AG20443 (cell line): ENCODE data around the gene CHST11.
A peak's percentile ranks its signal among the peaks of the same experiment; 100 is the strongest.
"Not testable (repeated sequence)": the region's sequence is repeated elsewhere in the genome, so short reads cannot be mapped to it uniquely, and the experiment has no call there.

Experiments
- DNase-seq: peaks from one replicate; pipeline ENCODE4 v3.0.0; 2012; ENCODE audit warnings: low spot score, mixed read lengths

Gene CHST11

DNA sequence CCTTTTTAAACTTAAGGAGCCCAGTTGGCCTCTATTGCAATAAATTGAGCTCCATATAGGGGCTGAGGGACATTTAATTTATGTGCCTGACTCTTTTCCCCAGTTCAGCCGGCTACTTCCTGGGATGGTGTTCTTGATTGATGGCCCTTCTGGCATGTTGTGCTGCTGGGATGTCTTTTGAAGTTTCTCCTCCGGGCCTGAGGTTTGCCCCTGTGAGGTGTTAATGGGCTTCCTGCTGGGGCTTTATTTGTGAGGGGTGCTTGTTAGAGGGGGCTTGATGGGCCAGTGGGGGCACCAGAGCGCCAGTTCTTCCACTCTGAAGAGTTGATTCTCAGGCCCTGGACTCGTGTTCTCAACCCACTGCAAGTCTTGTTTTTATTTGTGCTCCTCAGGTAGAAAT, 69.6 kb downstream of the CHST11 start:
- no peak for DNase-seq

DNA sequence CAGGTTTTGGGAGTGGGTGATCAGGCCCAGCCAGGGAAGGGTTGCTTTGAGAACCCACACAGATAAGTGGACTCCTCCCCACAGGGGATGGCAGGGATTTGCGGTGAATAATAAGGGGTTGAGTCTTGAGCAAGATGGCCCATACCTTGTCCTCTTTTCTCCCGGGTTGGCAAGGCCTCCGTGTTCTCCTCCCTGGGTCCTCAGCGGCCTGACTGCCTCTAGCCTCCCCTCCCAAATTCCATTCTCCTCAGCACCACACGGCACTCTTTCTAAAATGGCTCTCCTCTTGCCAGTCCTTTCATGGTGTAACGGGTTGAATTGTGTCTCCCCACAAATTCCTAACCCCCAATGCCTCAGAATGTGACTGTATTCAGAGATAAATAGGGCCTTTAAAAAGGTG, 70.0 kb downstream of the CHST11 start:
- no peak for DNase-seq

DNA sequence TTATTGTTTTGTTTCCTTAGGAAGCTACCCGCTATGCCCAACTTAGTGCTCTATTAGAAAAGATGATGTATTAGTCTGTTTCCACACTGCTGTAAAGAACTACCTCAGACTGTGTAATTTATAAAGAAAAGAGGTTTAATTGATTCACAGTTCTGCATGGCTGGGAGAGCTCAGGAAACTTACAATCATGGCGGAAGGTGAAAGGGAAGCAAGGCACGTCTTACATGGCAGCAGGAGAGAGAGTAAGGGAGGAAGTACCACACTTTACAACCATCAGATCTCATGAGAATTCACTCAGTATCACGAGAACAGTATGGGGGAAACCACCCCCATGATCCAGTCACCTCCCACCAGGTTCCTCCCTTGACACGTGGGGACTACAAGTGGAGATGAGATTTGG, 70.9 kb downstream of the CHST11 start:
- not testable (repeated sequence) for DNase-seq

DNA sequence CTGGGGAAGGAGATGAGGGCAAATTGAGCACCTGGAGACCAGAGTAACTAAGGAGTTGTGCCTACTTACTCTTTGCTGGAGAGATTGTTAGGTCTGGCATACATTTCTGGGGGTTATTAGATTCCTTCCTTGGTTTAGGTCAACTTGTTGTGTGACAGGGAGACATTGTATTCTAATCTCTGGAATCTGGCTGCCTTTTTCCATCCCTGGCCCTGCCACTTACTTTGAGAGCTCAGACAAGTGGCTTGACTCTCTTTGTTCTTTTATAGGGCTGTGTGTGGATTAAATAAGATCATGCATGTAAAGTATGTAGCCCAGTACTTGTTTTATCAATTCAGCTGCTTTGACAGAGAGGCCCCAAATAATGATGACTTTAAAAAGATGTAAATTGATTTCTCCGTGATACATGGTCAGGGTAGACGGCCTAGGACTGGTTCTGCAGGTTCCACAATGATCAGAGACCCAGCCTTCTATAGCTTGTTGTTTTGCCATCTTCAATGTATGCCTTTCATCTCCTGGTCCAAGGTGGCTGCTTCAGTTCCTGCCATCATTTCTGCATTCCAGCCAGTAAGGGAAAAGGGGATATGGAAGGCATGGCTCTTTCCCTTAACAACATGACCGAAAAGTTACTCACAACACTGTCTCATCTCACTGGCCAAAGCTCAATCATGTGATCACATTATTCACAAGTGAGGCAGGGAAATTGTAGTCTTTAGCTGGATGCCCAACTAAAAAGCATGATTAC, 72.6 kb downstream of the CHST11 start:
- DNase-seq: no peak

DNA sequence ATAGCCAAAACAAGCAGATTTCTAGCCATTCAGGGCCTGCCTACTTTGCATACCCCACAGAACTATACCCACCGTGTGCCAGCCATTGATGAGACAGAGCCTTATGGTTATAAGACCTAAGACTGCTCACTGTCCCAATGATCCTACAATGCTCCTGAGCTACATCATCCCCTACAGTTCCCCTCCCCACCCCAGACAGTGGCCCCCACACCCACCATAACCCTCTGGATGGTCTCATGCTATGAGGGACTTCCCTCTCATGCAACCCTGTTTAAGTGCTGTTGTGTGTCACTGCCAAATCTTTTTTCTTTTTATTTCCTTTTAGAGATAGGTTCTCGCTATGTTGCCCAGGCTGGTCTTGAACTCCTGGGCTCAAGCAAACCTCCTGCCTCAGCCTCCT, 75.9 kb downstream of the CHST11 start:
- DNase-seq: no peak

DNA sequence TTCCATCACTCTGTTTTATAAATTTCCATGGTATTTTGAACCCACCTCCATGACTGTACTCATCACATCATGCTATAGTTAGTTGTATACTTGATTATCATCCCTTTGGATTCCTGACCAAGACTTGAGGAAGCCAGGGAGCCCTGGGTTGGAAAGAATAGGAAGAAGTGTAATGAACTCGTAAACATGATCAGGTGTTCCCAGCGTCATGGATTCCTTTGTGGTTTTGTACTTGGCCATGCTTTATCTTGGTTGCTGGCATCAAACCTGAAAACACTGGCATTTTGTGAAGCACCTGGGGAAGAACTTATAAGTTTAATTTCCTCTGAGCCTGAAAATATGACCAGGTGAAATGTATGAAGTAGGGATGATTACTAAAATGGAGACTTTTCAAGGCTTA, 76.4 kb downstream of the CHST11 start:
- DNase-seq: no peak

DNA sequence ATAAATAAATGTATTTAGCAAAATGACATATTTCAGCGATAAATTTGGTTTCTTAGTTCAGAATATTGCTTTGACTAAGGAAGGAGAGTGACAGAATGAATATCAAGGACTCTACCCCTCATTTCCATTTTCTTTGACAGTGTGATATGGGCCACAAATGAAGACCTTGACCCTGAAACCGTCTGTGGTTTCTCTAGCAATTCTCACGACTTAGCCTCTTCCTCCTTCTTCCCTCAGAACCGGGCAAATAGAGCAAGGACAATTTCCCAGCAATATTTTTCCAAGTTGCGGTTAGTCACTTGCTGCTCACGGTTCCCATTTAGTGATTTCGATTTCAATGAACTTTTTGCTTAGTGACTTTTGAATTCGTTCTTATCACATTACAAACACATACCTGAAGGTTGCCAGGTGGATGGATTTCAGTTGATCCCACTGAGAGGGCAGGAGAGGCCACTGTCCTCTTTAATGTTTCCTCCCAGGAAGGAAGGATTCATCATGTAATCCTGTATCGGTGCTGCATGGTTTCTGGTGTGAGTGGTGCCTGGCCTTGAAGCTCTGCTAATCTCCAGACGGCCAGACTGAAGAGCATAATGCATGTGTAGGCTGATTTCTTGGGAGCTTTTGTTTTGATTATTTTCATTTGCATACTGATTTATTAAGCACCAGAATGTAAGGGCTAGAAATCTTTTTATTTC, 77.6 kb downstream of the CHST11 start:
- no peak for DNase-seq

DNA sequence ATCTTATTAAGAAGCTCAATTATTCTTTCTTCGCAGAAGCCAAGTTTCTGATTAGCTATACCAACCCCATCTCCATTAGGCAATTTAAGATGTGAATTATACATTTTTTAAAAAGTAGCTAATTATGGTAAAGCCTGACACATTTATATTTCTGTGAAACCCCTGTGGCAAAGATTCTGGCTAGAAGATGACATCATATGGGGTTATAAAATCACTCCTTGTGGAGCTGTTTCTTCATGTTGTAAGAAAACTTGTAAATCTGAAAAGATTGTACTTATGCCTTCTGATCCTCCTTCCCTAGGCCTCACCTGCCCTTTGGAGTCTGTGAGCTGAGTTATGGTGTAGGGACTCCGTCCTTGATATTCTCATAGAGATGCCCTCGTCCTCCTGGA, 78.1 kb downstream of the CHST11 start:
- DNase-seq: no peak

DNA sequence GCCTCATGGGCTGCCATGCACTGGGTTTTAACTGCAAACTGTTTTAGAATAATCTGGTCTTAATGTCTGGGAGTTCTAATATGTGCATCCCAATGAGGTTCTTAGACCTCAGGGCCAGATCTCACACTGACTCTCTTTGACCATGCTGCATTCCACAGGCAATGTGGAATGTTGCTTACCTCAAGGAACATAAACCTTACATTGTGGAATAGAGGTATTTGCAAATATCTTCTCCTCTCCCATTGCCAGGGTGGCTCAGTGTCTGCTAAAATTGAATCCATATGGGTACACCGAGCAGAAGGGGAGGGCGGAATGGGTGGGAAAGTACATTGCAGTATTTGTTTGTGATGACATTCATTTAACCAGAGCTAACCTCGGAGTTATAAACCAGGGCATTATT, 78.6 kb downstream of the CHST11 start:
- DNase-seq: peak; percentile 53

DNA sequence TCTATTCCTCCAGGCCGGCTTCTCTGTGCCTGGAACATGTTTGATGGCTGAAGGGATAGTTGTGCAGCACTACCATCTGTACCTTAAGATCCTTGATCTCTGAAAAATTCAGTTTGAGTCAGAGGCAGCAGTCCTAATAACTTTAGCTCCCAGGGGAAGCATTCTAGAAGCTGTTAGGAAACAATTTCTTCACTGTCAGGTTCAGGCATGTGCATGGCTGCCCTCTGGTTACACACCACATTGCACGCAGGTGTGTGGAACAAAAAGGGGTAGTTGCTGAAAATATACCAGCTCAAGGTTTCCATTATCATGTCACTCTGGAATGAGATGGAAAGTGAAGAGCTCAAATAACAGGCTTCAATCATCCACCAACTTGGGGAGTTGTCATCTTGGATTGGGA, 80.1 kb downstream of the CHST11 start:
- no peak for DNase-seq

DNA sequence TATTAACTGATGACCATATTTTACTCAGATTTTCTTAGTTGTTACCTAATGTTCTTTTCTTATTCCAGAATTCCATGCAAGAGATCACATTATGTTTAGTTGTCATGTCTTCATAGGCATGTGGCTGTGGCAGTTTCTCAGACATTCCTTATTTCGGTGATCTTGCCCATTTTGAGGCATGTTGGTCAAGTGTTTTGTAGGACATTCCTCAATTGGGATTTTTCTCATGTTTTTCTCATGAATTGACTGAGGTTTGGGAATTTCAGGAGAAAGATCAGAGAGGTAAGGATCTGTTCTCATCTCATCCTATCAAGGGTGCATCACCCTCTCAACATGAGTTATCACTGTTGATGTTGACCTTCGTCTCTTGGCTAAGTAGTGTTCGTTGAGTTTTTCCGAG, 81.3 kb downstream of the CHST11 start:
- DNase-seq: no peak

DNA sequence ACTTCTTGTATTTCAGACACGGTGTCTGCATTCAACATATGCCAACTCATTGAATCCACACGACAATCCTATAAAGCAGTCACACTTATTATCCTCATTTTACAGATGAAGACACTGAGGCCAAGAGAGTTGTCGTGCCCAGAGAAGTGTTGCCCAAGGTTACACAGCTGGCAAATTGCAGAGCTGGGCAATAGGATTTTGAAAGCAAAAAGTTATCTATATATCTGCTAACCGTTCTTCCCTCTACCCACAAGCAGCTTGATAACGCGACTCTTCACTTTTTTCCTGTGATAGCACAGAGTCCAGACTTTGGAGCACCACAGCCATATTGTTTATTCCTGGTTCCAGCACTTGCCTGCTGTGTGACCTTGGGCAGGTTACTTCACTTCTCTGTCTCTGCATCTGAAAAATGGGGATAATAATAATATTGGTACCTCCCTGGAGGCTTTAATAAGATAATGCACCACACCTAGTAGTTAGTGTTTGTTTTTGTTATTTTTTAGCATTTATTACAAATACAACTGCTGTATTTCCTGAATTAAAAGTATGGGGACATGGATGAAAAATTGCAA, 82.2 kb downstream of the CHST11 start:
- no peak for DNase-seq

DNA sequence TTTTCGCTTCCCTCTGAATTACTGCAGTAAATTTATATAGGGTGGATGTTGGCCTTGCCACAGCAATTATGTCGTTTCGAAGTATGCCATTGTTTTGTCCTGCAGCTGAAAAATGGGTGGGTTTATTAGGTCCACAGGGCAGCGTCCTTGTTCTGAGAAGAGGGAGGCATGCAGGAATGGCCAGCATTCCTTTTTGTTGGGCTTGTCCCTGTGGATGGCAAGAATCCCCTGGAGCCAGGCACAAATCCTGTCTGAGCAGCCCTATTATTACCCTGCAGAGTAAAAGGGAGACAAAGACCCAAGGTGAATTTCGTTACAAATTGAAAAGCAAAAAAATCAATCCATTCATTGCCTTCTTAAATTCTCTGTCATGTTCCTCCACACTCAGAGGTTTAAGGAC, 88.1 kb downstream of the CHST11 start:
- DNase-seq: no peak

DNA sequence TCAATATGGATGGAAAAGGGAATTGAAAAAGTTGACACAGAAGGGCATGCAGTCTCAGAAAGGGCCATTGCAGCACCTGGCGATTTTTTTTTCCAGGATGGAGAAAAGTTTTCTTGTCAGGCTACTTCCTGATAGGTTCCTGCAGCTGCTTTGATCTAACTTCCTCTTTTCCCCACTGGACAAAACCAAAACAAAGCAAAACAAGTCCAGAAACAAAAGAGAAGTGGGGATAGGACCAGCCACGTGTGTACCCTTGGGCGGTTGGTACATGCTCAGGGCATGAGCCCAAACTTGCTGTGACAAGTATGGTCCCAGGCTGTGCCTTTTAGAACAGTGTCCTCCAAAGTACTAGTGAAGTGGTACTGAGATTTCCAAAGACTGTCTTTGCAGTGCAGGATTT, 89.8 kb downstream of the CHST11 start:
- no peak for DNase-seq

DNA sequence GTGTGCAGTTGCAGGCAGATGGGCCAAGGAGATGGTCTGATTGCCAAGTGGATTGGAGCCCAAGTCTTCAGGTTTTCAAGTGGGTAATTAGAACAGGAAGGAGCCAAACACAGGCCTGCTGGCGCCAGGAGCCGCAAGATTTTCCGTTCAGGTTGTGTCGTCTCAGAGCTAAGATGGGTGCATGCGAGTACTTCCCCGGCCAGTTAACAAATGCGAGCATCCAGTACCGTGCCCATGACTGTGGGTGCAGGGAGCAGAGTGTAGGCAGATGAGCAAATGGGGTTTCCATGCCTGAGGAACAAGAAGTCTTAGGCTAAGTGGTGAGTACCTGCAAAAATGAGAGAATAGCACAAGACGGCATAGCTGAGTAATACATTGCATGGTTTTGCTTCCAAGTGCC, 90.5 kb downstream of the CHST11 start:
- DNase-seq: no peak

DNA sequence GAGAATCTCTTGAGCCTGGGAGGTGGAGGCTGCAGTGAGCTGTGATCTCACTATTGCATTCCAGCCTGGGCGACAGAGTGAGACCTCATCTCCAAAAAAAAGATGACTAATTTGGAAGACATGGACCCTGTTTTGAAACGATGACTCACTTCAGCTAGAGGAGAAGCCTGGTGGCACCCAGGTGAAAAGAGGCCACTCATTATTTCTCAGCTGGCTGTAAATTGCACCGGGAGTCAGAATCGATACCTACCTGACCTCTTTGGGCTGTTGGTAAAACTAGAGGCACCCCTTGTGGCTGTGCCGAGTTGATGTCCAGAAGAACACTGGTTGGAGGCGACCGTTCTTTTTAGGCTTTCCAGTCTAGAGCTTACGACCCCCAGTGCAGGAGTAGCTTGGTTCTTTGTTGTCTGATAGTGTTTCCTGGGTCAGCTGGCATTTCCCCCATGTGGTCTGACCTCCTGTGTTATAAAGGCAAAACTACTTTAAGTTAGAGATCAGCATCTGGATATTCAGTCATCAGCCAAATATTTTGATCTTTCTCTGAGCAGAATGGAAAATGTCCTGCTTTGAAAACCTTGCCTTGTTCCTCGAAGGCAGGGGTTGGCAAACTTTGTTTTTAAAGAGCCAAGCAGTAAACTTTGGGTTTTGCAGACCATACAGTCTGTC, 93.2 kb downstream of the CHST11 start:
- peak; percentile 27 for DNase-seq

DNA sequence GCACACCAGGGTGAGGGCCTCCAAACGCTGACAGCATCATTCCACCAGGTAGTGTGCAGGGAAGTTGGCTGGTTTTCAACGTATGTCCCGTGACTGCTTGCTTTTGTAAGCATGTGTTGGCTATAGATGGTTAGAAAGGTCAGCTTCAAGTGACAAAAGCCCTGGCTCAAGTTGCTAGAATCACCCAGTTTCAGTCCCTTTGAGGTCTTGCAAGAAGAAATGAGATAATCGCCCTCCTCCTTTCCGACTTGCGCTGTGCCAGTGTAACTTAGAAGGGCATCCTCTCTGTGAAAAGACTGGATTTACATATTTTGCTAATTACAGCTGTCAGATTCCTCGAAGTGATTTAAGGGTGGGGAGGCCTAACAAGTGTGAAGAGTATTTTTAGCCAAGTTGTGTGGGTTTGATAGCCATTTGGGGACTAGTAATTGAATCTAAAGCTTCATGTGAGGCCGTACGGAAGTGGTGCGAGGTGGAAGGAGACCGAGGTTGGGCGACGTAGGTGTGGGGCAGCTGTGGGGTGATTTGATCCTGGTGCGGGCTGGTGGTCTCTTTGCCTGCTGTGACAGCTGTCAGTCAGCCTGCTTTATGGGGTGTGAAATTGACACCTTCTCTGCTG, 94.7 kb downstream of the CHST11 start:
- no peak for DNase-seq

DNA sequence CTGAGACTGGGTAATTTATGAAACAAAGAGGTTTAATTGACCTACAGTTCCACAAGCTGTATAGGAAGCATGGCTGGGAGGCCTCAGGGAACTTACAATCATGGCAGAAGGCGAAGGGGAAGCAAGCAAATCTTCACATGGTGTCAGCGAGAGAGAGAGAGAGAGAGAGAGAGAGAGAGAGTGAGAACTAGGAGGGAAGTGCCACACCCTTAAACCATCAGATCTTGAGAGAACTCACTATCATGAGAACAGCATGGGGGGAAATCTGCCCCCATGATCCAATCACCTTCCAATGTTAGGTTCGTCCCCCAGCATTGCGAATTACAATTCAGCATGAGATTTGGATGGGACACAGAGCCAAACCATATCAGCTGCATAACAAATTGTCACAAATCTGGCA, 96.7 kb downstream of the CHST11 start:
- no peak for DNase-seq

DNA sequence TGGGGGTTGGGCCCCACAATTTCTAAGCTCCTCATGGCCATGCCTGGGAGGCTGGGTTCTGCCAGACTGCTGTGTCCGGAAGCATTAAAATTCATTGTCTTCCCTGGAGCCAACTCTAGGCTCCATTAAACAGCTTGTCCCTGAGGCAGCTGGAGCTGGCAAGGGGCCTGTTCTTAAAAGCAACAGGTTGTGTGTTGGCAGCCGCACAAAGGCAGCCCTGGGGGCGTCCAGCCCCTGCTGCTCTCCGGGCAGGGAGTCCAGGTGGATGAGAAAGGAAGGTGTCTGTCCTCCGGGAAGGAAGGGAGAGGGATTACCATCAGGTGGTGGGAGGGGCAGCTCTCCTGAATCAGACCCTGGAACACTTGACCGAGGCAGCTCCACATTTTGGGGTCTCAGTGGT, 98.9 kb downstream of the CHST11 start:
- DNase-seq: no peak

DNA sequence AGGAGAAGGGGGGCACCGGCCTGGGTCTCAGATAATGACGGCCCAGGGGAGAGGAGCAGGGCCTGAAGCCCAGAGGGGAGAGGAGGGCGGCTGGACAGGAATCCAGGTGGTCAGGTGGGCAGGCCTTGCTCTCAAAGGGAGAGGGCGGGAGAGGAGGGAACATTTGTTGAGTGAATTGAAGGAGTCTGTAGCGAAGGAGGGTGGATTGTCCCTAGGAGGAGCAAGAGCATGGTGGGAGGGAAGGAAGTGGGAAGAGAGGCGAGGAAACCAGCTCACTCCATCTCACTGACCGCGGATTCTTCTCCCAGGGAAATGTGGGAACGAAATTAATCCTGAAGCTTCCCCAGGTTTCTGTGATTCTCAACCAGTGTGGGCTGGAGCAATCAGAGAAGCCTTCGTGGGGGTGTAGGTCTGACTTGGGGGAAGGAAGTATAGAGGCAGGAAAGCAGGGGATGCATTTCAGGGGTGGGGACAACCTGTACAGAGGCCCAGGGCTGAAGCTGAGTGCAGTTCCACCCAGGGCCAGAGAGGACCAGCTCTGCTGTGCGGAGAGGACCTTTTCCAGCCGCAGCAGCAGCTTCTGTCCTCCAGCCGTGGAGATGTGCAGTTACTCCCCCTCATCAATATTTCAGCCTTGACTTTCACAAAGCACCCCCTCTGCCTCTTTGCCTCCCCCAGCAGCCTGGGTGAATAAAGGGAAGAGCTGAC, 100.9 kb downstream of the CHST11 start:
- no peak for DNase-seq

DNA sequence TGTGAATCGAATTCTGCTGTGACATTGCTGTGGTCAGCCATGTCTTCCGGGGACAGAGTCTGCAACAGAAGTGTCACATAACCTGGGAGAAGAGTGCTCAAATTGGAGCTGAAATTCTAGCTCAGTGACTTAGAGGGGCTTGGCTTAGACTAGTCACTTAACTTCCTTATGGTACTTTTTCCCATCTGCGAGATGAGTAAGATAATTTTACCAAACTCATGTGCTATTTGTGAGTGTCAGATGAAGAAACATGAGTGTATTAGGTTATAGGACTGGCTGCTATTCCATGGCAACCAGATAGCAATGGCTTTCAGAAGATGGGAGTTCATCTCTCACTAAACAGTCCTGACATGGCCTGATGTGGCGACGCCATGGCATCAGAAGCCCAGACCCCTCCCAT, 104.1 kb downstream of the CHST11 start:
- no peak for DNase-seq

DNA sequence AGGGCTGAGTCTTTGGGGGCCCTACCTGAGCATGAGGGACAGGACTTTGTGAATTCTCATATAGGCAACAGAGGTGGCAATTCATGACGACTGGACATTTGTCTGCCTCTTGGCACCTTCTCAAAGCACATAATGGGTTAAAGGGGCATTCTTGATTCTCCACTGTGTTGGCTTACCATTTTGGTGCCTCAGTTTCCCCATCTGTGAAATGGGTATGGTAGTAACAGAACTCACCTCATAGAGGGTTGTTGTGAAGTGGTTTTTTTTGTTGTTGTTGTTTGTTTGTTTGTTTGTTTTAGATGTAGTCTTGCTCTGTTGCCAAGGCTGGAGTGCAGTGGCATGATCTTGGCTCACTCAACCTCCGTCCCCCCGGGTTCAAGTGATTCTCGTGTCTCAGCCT, 106.0 kb downstream of the CHST11 start:
- no peak for DNase-seq
